ENCODE results near the gene ING3. TPM values are rescaled to one million over a fixed set of nuclear protein-coding genes. Genes with fewer than 3 reads are reported as not detected.

Gene ING3
- total RNA-seq, 4 donors from 2014 or later: 12.6 to 19.4 (median 14.9) TPM

DNA sequence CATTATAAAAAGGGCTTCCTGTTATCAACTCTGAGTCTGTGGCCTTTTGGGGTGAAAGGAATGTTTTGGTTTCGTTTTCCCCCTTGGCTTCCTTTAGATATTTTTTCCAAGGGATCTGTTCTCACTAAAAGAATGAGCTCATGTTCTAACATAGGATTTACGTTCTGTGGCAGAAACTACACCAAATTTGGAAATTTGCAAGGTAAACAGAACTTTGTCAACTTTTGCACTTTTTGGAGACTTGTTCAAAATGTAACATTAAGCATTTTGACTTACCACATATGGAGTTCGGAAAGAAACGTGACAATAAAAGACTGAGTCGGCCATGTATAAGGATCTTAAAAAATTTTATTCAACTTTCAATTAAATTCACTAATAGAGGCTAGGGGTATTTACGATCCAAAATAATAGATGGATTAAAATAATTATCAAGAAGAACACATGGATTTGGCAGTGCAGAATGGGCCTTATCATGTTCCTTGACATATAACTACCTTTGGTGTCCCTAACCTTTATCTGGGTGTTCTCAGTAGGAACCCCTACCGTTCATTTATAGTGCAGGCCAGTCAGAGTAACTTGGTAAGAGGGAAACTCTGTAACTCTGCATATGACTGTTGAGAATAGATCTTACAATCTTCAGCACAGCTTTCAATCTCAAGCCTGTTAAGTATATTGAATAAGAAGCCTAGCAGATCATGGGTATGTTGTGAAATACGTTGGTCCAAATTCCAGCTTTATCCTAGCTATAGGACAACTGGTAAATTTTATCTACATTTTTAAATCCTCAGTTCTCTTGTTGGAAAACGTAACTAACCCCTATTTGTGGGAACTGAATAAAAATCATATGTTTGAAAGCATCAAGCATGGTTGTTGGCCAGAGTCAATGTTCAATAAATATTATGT lies 49.8 kb downstream of the ING3 start:
- WGBS: 72% methylated on average over 9 of the region's 9 CpGs
- H3K4me3 ChIP-seq: peak overlapping the region; percentile 7 to 22 (median 8)

DNA sequence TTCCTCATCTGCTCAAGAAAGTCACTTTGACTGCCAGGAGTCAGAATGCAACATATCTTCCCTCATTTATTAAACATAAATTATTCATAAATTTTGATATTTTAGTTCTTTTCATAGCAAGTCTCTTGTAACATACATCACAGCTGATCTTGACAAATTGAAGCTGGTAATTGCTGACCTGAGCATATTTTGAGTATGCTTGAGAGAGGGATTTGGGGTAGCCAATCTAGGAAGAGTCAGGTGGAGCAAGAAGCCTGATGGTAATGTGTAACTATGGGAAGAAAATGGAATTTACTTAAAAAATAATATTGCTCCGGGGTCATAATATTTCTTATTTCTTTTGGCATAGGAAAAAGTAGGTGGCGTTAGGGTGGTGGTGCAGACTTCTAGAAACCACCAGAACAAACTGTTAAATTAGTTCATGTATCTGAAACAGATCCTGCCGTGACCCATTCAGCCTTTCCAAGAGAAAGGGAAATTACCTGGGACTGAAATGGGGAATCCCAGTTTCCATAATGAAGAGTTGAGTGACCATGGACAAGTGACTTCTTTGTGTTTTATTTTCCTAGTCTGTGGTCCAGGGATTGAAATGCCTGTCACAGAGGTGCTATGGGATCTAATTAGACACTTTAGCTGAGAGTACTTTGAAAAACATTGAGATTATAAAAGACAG lies 50.8 kb downstream of the ING3 start:
- Histone ChIP-seq H3K27me3 (no peaks in the 10 kb centered on the region), H3K27ac (replicated peaks in 1 of 4) (no peak overlapping the region), H3K4me3 (no peak overlapping the region), H3K9me3 (no peaks in the 10 kb centered on the region), H3K36me3 (no peaks in the 10 kb centered on the region), H3K4me1 (peaks cover 35 to 54% (median 48%) of the 10 kb centered on the region in 4 donors)
- DNase-seq (ENCODE audit: extremely low spot score): no peak
- TF ChIP-seq POLR2A (IDR thresholded peaks at IDR 0.05; ENCODE audit: low read depth) (no peak), POLR2AphosphoS5 (IDR thresholded peaks at IDR 0.05) (no peak), EP300 (IDR thresholded peaks at IDR 0.05) (no peak)
- TF ChIP-seq, protein P1, sequence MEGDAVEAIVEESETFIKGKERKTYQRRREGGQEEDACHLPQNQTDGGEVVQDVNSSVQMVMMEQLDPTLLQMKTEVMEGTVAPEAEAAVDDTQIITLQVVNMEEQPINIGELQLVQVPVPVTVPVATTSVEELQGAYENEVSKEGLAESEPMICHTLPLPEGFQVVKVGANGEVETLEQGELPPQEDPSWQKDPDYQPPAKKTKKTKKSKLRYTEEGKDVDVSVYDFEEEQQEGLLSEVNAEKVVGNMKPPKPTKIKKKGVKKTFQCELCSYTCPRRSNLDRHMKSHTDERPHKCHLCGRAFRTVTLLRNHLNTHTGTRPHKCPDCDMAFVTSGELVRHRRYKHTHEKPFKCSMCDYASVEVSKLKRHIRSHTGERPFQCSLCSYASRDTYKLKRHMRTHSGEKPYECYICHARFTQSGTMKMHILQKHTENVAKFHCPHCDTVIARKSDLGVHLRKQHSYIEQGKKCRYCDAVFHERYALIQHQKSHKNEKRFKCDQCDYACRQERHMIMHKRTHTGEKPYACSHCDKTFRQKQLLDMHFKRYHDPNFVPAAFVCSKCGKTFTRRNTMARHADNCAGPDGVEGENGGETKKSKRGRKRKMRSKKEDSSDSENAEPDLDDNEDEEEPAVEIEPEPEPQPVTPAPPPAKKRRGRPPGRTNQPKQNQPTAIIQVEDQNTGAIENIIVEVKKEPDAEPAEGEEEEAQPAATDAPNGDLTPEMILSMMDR (IDR thresholded peaks at IDR 0.05): no peak
- intact Hi-C loops (cut with DNase I): no loop called here
- WGBS: 65% methylated on average over 3 of the region's 3 CpGs

More for the DNA sequence above, 49.8 kb downstream of the ING3 start:
- Histone ChIP-seq H3K4me1 (peaks cover 41 to 61% (median 50%) of the 10 kb centered on the region in 4 donors), H3K27ac (replicated peaks in 1 of 4) (peak overlapping the region in 3 of 4 donors; percentile 10 to 32 (median 15)), H3K36me3 (no peaks in the 10 kb centered on the region), H3K27me3 (no peaks in the 10 kb centered on the region), H3K9me3 (no peaks in the 10 kb centered on the region)
- TF ChIP-seq POLR2A (IDR thresholded peaks at IDR 0.05; ENCODE audit: low read depth): no peak
- TF ChIP-seq, protein P1 (IDR thresholded peaks at IDR 0.05): no peak
- no peak for TF ChIP-seq POLR2AphosphoS5 (IDR thresholded peaks at IDR 0.05)
- TF ChIP-seq EP300 (IDR thresholded peaks at IDR 0.05): no peak
- intact Hi-C loops (cut with DNase I): no loop called here
- no peak for DNase-seq (ENCODE audit: extremely low spot score)

DNA sequence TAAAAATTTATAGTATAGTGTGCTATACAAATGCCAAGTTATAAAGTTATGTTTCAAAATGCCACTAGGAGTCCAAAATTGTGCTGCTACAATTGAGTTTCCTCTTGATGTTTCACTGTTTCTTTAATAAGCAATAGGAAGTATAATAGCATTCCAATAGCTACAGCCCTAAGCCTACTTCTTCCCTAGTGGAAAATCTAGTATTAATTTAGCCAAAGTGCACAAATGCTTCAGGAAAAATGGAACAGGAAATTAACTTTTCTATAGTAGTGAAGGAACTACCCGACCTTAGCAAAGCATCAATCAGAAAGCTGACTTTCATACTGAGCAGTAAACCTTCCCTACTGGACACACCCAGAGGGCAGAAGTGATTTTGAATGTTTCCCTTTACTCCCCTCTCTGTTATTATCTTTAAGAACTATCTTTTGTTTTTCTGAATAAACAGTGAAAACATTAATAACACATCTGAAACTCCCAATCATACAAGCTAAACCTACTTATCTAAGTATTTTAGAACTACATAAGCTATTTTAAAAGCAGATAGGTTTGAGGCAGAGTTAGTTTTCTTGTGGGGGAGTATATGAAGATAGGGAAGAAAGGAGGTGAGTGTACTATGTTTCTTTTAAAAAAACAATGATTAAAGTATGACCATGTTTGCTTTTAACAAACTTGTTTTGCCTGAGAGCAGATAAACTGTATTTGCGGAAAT lies 51.6 kb downstream of the ING3 start:
- no peaks in the 10 kb centered on the region for H3K27me3 ChIP-seq
- TF ChIP-seq EP300 (IDR thresholded peaks at IDR 0.05) (no peak), POLR2AphosphoS5 (IDR thresholded peaks at IDR 0.05) (no peak), POLR2A (IDR thresholded peaks at IDR 0.05; ENCODE audit: low read depth) (no peak)
- TF ChIP-seq, protein P1 (IDR thresholded peaks at IDR 0.05): no peak
- no peak overlapping the region for H3K4me3 ChIP-seq
- no peaks in the 10 kb centered on the region for H3K36me3 ChIP-seq
- H3K9me3 ChIP-seq: no peaks in the 10 kb centered on the region
- H3K27ac ChIP-seq (replicated peaks in 1 of 4): no peak overlapping the region
- intact Hi-C loops (cut with DNase I): no loop called here
- WGBS: 60% methylated on average over 2 of the region's 2 CpGs
- H3K4me1 ChIP-seq: peaks cover 36 to 49% (median 41%) of the 10 kb centered on the region in 4 donors
- DNase-seq (ENCODE audit: extremely low spot score): no peak

DNA sequence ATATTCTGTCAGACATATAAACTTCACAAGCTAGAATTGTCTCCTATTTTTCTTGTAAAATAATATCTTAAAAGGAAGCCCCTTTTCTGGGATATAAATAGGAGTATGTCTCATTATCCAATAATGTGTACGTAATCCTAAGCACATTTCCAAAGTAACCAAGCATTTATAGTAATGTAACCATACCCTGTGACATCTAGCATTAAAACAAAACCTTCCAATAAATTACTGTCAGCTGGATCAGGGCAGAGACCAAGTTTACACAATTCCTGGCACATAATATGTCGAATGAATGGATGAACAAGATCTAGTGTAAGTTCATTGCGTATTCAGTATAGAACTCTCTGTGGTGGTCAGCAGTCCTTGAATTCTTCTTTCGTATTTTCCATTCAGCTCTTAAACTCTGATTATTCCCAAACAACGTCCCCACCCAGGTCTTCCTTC lies 52.2 kb downstream of the ING3 start:
- Histone ChIP-seq H3K4me1 (peaks cover 37 to 49% (median 40%) of the 10 kb centered on the region in 4 donors), H3K36me3 (no peaks in the 10 kb centered on the region), H3K27me3 (no peaks in the 10 kb centered on the region), H3K9me3 (no peaks in the 10 kb centered on the region), H3K27ac (replicated peaks in 1 of 4) (no peak overlapping the region), H3K4me3 (no peak overlapping the region)
- no peak for DNase-seq (ENCODE audit: extremely low spot score)
- WGBS: 83% methylated on average over 5 of the region's 5 CpGs
- intact Hi-C loops (cut with DNase I): no loop called here
- TF ChIP-seq, protein P1 (IDR thresholded peaks at IDR 0.05): no peak
- TF ChIP-seq POLR2A (IDR thresholded peaks at IDR 0.05; ENCODE audit: low read depth) (no peak), POLR2AphosphoS5 (IDR thresholded peaks at IDR 0.05) (no peak), EP300 (IDR thresholded peaks at IDR 0.05) (no peak)

All from esophagus muscularis mucosa (tissue), 4 donors.